Endothelial cell of umbilical vein (primary cell): ENCODE data around the gene DMXL2.

Experiments
- CTCF ChIP-seq, 2 donors: IDR thresholded peaks; 1 replicate in 1 of 2; 2 replicates in 1 of 2; pipeline ENCODE4 v1.5.1; 2011; ENCODE audit warnings: low read length in 2 of 2, mild to moderate bottlenecking in 2 of 2, moderate library complexity in 2 of 2, control low read depth in 1 of 2, inconsistent platforms in 1 of 2, low read depth in 1 of 2; ENCODE audit not compliant: insufficient read depth in 1 of 2; ENCODE audit errors: extremely low read depth in 1 of 2
- EZH2 ChIP-seq: IDR thresholded peaks from 2 replicates; pipeline ENCODE4 v1.6.1; 2012; ENCODE audit warnings: borderline replicate concordance, low read depth, mild to moderate bottlenecking, moderate library complexity, low read length, inconsistent platforms; ENCODE audit not compliant: severe bottlenecking
- FOS ChIP-seq: IDR thresholded peaks from 2 replicates; pipeline ENCODE4 v1.6.1; 2011; ENCODE audit warnings: mild to moderate bottlenecking, low read length, moderate library complexity, borderline replicate concordance; ENCODE audit not compliant: insufficient read depth
- JUN ChIP-seq: IDR thresholded peaks from 2 replicates; pipeline ENCODE4 v1.6.1; 2011; ENCODE audit warnings: borderline replicate concordance, low read depth; ENCODE audit not compliant: insufficient read length, insufficient read depth
- MAX ChIP-seq: IDR thresholded peaks from 2 replicates; pipeline ENCODE4 v1.6.1; 2011; ENCODE audit not compliant: insufficient read depth, insufficient read length
- MYC ChIP-seq: IDR thresholded peaks from one replicate; pipeline ENCODE4 v1.6.1; 2011; ENCODE audit warnings: mild to moderate bottlenecking, low read depth, low read length
- POLR2A ChIP-seq: IDR thresholded peaks from 2 replicates; pipeline ENCODE4 v1.6.1; 2012; ENCODE audit warnings: low read depth, mild to moderate bottlenecking, control low read depth, low read length
- POLR2AphosphoS5 ChIP-seq: IDR thresholded peaks from 2 replicates; pipeline ENCODE4 v1.6.1; 2012; ENCODE audit warnings: low read depth, mild to moderate bottlenecking, control low read depth, low read length, moderate library complexity; ENCODE audit not compliant: insufficient read depth

- TF ChIP-seq CTCF (IDR thresholded peaks at IDR 0.05; ENCODE audit: extremely low read depth in 1 of 2, insufficient read depth in 1 of 2, low read depth in 1 of 2, low read length in 2 of 2): no peak
- TF ChIP-seq POLR2A: no peak
- no peak for TF ChIP-seq EZH2
- TF ChIP-seq JUN: no peak
- TF ChIP-seq MYC: no peak
- no peak for TF ChIP-seq FOS
- no peak for TF ChIP-seq MAX
- no peak for TF ChIP-seq POLR2AphosphoS5
Observed at GRCh38 chr15:51672155-51672687, 49.6 kb upstream of the DMXL2 start.
